Measurements from ENCODE around the gene RIOK1.

GRCh38 chr6:7448232-7448631 lies 58.6 kb downstream of the RIOK1 start:
- no peak for TF ChIP-seq ZNF274 (IDR thresholded peaks at IDR 0.05; ENCODE audit: borderline replicate concordance, extremely low read depth, low read length)
- no peak for TF ChIP-seq EZH2 (IDR thresholded peaks at IDR 0.05; ENCODE audit: low read depth, low read length, severe bottlenecking)
- TF ChIP-seq CREB1 (IDR thresholded peaks at IDR 0.05) = no peak
- no peak for TF ChIP-seq USF2 (IDR thresholded peaks at IDR 0.05; ENCODE audit: low read length)
- no peak for TF ChIP-seq TCF12 (IDR thresholded peaks at IDR 0.05; ENCODE audit: low read depth, low read length)
- TF ChIP-seq, protein P1, sequence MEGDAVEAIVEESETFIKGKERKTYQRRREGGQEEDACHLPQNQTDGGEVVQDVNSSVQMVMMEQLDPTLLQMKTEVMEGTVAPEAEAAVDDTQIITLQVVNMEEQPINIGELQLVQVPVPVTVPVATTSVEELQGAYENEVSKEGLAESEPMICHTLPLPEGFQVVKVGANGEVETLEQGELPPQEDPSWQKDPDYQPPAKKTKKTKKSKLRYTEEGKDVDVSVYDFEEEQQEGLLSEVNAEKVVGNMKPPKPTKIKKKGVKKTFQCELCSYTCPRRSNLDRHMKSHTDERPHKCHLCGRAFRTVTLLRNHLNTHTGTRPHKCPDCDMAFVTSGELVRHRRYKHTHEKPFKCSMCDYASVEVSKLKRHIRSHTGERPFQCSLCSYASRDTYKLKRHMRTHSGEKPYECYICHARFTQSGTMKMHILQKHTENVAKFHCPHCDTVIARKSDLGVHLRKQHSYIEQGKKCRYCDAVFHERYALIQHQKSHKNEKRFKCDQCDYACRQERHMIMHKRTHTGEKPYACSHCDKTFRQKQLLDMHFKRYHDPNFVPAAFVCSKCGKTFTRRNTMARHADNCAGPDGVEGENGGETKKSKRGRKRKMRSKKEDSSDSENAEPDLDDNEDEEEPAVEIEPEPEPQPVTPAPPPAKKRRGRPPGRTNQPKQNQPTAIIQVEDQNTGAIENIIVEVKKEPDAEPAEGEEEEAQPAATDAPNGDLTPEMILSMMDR (IDR thresholded peaks at IDR 0.05; ENCODE audit: control extremely low read depth in 1 of 3, insufficient read depth in 1 of 3, low read depth in 1 of 3, low read length in 3 of 3) = no peak
- no peak for TF ChIP-seq HDAC6 (IDR thresholded peaks at IDR 0.05; ENCODE audit: low read depth, low read length)
- TF ChIP-seq POLR2A (IDR thresholded peaks at IDR 0.05; ENCODE audit: control extremely low read depth in 1 of 2, low read depth in 2 of 2, low read length in 2 of 2) = no peak
- TF ChIP-seq FOSL1 (IDR thresholded peaks at IDR 0.05; ENCODE audit: insufficient read depth, low read depth, low read length) = no peak
- no peak for TF ChIP-seq KDM1A (IDR thresholded peaks at IDR 0.05; ENCODE audit: borderline replicate concordance, low read length)

All from H1 (cell line).